GM18508 (cell line): Measurements from ENCODE around the gene TP73.

Experiments used
- ATAC-seq: cut with Tn5 transposase; IDR thresholded peaks from one replicate; pipeline ENCODE4 v1.9.1; 2021; ENCODE audit warnings: moderate number of reproducible peaks; ENCODE audit not compliant: insufficient read depth, unreplicated experiment

The TP73 gene

GRCh38 chr1:3749512-3749911 is 97.2 kb downstream of the TP73 start:
- no peak for ATAC-seq

- ATAC-seq, result no peak
Measured at GRCh38 chr1:3750741-3751140, 98.4 kb downstream of the TP73 start.

- no peak for ATAC-seq
Measured at GRCh38 chr1:3752400-3752945, 100.2 kb downstream of the TP73 start, which contains the start of gene CCDC27. TSS of gene CCDC27 (plus strand) at chr1:3752450. CDS start at chr1:3752482, 32 bp downstream.

GRCh38 chr1:3753656-3754454 is 101.5 kb downstream of the TP73 start:
- ATAC-seq, result no peak

- ATAC-seq, result no peak
Measured at GRCh38 chr1:3756394-3756793, 104.1 kb downstream of the TP73 start.

- no peak for ATAC-seq
Measured at GRCh38 chr1:3759164-3759563, 106.8 kb downstream of the TP73 start.

GRCh38 chr1:3759796-3760195 is 107.5 kb downstream of the TP73 start:
- ATAC-seq, result no peak

- no peak for ATAC-seq
Measured at GRCh38 chr1:3761296-3762010, 109.1 kb downstream of the TP73 start.

GRCh38 chr1:3762151-3762872 is 110.0 kb downstream of the TP73 start:
- no peak for ATAC-seq

GRCh38 chr1:3762873-3763228 is 110.5 kb downstream of the TP73 start:
- no peak for ATAC-seq

- no peak for ATAC-seq
Measured at GRCh38 chr1:3763351-3764125, 111.2 kb downstream of the TP73 start.

- no peak for ATAC-seq
Measured at GRCh38 chr1:3767328-3767925, 115.1 kb downstream of the TP73 start.

- no peak for ATAC-seq
Measured at GRCh38 chr1:3768811-3769390, 116.6 kb downstream of the TP73 start.

- no peak for ATAC-seq
Measured at GRCh38 chr1:3770047-3770765, 117.9 kb downstream of the TP73 start.

- ATAC-seq, result no peak
Measured at GRCh38 chr1:3771108-3772026, 119.1 kb downstream of the TP73 start.

- ATAC-seq, result no peak
Measured at GRCh38 chr1:3772027-3772714, 119.9 kb downstream of the TP73 start.
